ENCODE measurements around the gene FCAR.
"Not testable (repeated sequence)": the region's sequence is repeated elsewhere in the genome, so short reads cannot be mapped to it uniquely, and the experiment has no call there.

The FCAR gene

DNA sequence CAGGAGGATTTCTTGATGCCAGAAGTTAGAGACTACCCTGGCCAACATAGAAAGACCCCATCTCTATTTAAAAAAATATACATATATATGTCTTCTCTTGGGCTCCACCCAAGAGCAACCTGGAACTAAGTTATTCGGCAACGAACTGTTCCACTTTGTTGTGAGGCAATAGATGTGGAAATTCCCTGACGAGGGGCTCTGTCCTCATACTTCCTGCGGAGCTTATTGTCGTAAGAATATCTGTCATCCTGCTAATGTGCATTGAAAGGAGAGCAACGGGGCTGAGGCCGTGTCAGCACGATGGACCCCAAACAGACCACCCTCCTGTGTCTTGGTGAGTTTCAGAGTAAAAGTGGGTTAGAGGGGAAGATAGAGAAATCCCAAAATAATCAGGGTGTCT, at the start of gene FCAR:
Gene FCAR (plus strand): TSS at position 246 of the 400 bp plus-strand sequence. CDS start 55 bp downstream, at position 301.
- DNase-seq: no peak

DNA sequence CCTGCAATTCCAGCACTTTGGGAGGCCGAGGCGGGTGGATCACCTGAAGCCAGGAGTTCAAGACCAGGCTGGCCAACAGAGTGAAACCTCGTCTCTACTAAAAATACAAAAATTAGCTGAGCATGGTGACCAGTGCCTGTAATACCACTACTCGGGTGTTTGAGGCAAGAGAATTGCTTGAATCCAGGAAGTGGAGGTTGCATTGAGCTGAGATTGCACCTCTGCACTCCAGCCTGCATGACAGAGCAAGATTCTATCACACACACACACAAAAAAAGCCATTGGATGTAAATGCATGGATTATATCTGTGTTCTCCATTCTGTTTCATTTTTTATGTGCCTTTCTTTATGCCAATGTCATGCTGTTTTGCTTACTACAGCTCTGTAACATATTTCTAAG, 49.6 kb upstream of the FCAR start:
- not testable (repeated sequence) for DNase-seq

DNA sequence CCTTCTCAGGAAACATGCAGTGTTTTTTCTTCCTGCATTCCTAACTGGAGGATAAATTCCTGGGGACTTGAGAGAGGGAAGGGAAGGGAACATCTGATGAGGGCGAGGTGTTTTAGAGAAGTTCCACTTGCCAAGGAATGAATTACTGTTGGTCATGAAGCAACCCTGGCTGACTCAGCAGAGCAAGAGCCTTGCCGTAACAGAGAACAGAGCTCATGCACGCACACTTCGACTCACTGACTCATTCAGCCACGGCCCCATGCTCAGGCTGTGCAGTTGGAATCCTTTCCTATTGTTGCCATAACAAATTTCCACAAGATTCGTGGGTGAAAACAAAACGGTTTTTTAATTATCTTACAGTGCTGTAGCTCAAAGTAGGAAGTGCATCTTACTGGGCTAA, 48.7 kb upstream of the FCAR start:
- DNase-seq: not testable (repeated sequence)

DNA sequence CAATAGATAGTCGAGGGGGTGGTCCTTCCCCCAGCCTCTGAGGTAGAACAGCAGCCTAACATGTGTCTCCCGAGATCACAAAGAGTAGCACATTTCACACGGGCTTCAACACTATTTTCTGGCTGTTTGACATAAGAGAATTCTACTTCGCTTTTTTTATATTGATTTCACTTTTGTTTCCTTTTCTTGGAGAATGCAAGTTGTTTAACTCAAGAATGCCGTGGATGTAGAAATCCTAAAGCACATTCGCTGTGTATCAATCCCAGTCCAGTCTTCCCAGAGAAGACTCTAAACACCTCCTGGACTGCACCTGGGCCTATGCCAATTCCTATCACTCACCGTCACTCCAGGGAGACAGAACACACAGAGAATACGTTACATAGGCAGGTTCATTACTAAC, 46.0 kb upstream of the FCAR start:
- DNase-seq: not testable (repeated sequence)

DNA sequence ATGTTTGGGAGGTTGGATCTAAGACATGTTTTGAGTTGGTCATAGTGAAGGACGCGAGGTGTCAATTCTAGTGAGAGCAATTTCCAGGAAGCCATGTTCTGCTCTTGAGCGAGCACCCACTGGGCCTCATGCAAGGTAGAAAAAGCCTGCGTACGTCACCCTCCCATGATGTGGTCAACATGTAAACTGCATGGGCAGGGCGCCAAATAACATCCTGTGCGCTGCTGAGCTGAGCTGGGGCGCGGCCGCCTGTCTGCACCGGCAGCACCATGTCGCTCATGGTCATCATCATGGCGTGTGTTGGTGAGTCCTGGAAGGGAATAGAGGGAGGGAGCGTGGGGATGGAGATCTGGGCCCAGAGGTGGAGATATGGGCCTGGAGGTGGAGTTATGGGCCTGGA, 41.5 kb upstream of the FCAR start, which contains the start of gene KIR2DS4:
Gene KIR2DS4 (plus strand): TSS at position 181 of the 400 bp plus-strand sequence.
- not testable (repeated sequence) for DNase-seq

DNA sequence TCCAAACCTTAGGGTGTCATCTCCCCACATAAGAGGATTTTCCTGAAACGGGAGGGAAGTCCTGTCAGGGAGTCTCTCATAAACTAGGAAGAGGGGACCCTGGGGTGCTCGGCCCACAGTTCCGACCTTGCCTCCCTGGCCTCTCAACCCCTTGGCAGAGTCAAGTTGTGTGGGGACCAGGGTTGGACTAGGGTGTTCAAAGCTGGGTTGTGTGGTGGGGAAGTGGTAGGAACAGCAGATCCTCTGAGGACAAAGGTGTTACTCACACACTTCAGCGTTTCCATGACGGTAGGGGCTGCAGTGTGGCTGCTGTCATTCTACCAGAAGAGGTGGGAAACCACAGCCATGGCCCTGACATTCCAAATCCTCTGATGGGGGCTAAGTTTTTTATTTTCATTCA, 38.9 kb upstream of the FCAR start:
- DNase-seq: not testable (repeated sequence)

DNA sequence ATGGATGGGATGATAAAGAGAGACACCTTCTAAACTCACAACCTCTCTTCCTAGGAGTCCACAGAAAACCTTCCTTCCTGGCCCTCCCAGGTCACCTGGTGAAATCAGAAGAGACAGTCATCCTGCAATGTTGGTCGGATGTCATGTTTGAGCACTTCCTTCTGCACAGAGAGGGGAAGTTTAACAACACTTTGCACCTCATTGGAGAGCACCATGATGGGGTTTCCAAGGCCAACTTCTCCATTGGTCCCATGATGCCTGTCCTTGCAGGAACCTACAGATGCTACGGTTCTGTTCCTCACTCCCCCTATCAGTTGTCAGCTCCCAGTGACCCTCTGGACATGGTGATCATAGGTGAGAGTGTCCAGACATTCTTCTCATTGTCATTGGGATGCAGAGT, 36.5 kb upstream of the FCAR start:
- not testable (repeated sequence) for DNase-seq

DNA sequence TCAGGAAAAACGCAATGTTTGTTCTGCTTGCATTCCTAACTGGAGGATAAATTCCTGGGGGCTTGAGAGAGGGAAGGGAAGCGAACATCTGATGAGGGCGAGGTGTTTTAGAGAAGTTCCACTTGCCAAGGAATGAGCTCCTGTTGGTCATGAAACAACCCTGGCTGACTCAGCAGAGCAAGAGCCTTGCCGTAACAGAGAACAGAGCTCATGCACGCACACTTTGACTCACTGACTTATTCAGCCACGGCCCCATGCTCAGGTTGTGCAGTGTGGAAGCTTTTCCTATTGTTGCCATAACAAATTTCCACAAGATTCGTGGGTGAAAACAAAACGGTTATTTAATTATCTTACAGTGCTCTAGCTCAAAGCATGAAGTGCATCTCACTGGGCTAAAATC, 30.9 kb upstream of the FCAR start:
- DNase-seq: not testable (repeated sequence)

DNA sequence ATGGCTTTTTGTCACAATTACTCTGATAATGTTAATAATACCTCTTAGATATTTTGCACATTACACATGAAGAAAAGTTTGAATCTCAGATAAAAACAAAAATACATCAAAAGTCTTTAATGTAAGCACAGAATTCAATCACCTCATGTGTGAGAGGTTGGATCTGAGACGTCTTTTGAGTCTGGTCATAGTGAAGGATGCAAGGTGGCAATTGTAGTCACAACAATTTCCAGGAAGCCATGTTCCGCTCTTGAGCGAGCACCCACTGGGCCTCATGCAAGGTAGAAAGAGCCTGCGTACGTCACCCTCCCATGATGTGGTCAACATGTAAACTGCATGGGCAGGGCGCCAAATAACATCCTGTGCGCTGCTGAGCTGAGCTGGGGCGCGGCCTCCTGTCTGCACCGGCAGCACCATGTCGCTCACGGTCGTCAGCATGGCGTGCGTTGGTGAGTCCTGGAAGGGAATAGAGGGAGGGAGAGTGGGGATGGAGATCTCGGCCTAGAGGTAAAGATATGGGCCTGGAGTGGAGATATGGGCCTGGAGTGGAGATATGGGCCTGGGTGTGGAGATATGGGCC, 23.9 kb upstream of the FCAR start, which contains the start of gene KIR3DL2:
Gene KIR3DL2 (plus strand): TSS at position 383 of the 580 bp plus-strand sequence. CDS start 33 bp downstream, at position 416.
- DNase-seq: not testable (repeated sequence)

DNA sequence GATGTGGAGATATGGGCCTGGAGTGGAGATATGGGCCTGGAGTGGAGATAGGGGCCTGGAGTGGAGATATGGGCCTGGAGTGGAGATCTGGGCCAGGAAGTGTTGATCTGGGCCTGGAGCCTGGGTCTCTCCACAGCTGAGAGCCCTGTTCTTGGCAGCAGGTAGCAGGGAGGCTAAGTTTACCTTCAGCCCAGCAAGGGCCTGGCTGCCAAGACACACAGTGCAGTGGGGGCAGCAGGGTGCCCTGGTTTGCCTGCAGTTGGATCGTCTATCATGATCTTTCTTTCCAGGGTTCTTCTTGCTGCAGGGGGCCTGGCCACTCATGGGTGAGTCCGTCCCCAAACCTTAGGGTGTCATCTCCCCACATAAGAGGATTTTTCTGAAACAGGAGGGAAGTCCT, 23.1 kb upstream of the FCAR start:
- no peak for DNase-seq

DNA sequence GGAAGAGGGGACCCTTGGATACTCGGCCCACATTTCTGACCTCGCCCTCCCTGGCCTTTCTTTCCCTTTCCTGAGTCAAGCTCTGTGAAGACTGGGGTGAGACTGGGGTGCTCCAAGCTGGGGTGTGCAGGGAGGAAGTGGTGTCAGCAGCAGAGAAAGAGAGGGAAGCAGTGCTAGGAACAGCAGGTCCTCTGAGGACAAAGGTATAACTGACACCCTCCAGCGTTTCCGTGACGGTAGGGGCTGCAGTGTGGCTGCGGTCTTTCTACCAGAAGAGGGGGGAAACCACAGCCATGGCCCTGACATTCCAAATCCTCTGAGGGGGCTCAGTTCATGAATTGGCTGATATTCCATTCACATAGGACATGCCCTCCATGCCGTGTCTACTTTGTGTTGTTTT, 22.7 kb upstream of the FCAR start:
- DNase-seq: no peak

DNA sequence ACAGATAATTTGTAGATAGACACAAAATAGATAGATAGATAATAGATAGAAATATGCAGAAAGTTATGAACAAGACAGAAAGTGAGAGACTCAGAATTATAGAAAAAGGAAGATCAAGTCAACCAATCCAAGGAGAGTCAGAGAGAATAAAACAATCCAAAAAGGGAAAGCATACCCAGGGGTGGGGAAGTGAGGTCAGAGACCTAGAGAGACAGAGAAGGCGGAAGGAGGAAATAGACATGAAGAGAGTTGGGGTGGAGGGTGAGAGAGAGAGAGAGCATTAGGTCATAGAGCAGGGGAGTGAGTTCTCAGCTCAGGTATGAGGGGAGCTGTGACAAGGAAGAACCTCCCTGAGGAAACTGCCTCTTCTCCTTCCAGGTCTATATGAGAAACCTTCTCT, 18.8 kb upstream of the FCAR start:
- DNase-seq: not testable (repeated sequence)

DNA sequence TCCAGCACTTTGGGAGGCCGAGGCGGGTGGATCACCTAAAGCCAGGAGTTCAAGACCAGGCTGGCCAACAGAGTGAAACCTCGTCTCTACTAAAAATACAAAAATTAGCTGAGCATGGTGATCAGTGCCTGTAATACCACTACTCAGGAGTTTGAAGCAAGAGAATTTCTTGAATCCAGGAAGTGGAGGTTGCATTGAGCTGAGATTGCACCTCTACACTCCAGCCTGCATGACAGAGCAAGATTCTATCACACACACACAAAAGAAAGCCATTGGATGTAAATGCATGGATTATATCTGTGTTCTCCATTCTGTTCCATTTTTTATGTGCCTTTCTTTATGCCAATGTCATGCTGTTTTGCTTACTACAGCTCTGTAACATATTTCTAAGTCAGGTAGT, 15.6 kb upstream of the FCAR start:
- not testable (repeated sequence) for DNase-seq

DNA sequence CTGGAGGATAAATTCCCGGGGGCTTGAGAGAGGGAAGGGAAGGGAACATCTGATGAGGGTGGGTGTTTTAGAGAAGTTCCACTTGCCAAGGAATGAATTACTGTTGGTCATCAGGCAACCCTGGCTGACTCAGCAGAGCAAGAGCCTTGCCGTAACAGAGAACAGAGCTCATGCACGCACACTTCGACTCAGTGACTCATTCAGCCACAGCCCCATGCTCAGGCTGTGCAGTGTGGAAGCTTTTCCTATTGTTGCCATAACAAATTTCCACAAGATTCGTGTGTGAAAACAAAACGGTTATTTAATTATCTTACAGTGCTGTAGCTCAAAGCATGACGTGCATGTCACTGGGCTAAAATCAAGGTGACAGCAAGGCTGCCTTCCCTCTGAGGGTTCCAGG, 14.6 kb upstream of the FCAR start:
- not testable (repeated sequence) for DNase-seq

DNA sequence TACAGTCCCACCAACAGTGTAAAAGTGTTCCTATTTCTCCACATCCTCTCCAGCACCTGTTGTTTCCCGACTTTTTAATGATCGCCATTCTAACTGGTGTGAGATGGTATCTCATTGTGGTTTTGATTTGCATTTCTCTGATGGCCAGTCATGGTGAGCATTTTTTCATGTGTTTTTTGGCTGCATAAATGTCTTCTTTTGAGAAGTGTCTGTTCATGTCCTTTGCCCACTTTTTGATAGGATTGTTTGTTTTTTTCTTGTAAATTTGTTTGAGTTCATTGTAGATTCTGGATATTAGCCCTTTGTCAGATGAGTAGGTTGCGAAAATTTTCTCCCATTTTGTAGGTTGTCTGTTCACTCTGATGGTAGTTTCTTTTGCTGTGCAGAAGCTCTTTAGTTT, 10.6 kb upstream of the FCAR start:
- not testable (repeated sequence) for DNase-seq

DNA sequence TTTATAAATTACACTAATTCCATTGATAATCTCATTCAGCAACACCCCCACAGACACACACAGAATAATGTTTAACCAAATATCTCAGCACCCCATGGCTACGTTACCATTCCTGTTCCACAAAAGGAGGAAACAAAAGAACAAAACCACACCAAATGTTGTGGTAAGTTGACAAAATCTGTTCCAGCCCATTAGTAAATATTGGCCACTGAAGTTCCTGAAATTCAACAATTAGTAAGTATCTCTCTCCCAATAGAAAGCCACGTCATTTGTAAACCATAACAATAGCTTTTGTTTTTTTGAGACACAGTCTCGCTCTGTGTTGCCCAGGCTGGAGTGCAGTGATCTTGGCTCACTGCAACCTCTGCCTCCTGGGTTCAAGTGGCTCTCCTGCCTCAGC, 2.3 kb upstream of the FCAR start:
- no peak for DNase-seq

DNA sequence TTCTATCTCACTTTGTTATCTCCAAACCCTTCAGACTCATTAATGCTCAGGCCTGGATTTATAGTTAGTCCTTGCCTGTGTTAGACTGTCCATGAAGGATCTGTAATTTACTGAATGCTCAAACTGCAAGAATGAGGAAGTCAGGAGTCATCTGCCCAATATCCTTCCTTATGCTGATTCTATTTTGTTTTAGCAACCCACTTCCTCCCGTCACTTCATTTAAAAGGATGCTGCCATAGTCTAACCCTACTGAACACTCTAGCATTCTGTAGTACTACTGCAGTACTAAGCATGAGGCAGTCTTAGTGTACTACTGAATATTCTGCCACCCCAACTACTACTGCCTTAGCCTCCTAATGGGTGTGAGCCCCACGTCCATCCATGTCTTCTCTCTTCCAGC, 1.5 kb downstream of the FCAR start:
- no peak for DNase-seq

DNA sequence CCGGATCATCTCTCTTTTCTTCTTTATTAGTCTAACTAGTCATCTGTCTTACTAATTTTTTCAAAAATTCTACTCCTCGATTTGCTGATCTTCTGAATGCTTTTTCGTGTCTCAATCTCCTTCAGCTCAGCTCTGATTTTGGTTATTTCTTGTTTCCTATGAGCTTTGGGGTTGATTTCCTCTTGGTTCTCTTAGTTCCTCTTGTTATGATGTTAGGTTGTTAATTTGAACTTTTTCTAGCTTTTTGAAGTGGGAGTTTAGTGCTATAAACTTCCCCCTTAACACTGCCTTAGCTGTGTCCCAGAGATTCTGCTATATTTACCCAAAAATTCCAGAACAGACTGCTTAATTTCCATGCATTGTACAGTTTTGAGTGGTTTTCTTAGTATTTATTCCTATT, 3.4 kb downstream of the FCAR start:
- DNase-seq: no peak

DNA sequence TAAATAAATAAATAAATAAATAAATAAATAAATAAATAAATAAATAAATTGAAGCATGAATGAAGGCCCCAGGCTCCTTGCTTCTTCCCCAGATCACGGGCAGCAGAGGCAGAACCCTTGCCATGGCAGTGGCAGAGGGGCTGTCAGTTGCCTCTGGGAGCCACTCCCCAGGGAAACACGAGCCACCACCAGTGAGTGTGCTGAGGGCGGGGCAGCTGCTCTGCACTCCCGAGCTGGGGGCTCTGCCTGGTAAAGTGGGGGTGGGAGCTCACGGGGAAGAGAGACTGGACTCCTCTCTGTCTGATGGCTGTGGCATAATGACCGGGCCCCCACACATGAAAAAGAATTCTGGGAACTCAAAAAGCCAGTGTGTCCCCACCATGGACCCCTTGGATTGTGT, 7.8 kb downstream of the FCAR start:
- DNase-seq: no peak

DNA sequence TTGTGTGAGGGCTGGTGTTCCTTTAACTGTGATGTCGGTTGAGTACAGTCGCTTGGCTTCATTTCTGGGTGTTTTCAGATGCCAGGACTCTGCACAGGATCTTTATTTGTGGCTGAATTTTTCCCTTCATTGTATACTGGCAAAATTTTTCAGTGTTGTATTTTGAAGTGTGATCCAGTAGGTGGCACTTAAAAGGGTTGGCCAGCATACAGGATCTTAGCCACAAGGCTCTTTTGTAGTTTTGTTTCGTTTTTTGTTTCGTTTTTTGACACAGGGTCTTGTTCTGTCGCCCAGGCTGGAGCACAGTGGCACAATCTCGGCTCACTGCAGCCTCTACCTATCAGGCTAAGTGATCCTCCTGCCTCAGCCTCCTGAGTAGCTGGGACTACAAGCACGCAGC, 8.7 kb downstream of the FCAR start:
- DNase-seq: no peak

DNA sequence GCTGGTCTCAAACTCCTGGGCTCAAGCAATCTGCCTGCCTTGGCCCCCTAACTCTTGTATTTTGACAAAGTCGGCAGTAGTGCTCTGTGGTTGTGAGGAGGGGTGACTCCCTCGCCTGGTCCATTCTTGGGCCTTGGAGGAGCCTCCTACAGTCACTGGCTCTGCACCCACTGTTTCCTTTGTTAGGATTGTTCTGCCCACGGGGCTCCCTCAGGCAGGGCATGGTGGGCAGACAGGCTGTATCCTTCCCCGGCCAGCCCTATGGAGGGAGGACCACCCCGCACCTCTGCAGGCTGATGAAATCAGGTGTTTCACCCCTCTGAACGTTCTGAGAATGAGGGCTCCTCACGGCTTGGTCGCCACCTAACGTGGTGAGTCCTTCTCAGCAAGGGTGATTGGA, 9.2 kb downstream of the FCAR start:
- DNase-seq: no peak

DNA sequence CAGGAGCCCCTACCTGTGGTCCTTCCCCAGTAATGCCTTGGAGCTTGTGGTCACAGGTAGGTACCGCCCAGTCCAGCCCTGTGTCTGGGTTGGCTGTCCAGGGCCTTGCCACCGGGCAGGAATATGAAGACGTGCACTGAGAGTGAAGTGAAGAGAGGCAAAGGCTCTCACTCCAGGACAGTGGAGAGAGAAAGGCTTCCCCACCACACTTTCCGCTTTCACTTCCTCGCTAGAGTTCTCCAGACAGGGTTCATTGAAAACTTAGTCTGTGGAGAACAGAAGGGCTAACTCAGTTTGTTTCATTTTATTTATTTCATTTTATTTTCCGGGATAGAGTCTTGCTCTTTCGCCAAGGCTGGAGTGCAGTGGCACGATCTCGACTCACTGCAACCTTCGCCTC, 14.2 kb downstream of the FCAR start:
- DNase-seq: no peak

DNA sequence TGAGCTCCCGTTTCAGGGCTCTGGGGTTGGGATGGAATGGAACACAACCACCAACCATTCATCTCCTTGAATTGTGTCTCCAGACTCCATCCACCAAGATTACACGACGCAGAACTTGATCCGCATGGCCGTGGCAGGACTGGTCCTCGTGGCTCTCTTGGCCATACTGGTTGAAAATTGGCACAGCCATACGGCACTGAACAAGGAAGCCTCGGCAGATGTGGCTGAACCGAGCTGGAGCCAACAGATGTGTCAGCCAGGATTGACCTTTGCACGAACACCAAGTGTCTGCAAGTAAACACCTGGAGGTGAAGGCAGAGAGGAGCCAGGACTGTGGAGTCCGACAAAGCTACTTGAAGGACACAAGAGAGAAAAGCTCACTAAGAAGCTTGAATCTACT, 15.5 kb downstream of the FCAR start:
- no peak for DNase-seq

DNA sequence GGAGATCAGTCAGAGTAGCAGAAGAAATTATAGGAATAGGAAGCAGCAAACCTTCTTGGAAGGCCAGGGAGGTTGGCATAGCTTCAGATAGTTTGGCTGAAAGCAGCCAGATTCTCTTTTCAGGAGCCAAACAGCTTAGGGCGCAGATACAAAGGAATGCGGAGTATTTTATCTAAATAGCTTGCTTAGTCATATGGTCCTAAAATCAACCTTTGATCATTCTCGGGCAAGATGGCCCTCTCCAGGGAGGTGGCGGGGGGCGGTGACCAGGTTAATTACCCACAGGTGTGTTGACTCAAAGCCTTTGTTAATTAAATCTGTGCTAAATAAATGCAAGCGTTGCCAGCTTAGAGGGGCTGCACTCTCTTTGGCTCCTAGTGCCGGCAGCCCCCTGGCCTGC, 19.4 kb downstream of the FCAR start:
- DNase-seq: peak; percentile 78

DNA sequence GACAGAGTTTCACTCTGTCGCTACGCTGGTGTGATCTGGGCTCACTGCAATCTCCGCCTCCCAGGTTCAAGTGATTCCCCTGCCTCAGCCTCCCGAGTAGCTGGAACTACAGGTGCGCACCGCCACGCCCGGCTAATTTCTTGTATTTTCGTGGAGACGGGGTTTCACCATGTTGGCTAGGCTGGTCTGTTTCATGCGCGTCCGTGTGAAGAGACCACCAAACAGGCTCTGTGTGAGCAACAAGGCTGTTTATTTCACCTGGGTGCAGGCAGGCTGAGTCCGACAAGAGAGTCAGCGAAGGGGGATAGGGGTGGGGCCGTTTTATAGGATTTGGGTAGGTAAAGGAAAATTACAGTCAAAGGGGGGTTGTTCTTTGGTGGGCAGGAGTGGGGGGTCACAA, 20.1 kb downstream of the FCAR start:
- DNase-seq: not testable (repeated sequence)

Data from islet precursor cell (in vitro differentiated cells).